Astrocyte (in vitro differentiated cells and primary cell): ENCODE data around the gene LCE3D.

Experiments used
- CTCF ChIP-seq: IDR thresholded peaks from 2 replicates; pipeline ENCODE4 v1.5.1; 2011; ENCODE audit warnings: low read depth, mild to moderate bottlenecking, inconsistent platforms, low read length, moderate library complexity; ENCODE audit not compliant: insufficient read depth
- EZH2 ChIP-seq: IDR thresholded peaks from 2 replicates; pipeline ENCODE4 v1.6.1; 2012; ENCODE audit warnings: mild to moderate bottlenecking, low read length, inconsistent platforms; ENCODE audit not compliant: insufficient read depth

- TF ChIP-seq CTCF (no peak), EZH2 (no peak)
Measured at GRCh38 chr1:152621993-152622392, 41.7 kb upstream of the LCE3D start.
